Neural cell (in vitro differentiated cells): Measurements from ENCODE around the gene KLF18. TPM values are rescaled to one million over a fixed set of nuclear protein-coding genes. Genes with fewer than 3 reads are reported as not detected.
"Not testable (repeated sequence)": the region's sequence is repeated elsewhere in the genome, so short reads cannot be mapped to it uniquely, and the experiment has no call there.

Experiments used
- H2AFZ ChIP-seq: fragments of 200-600, 300-800 bp; sonication (generic), shearing (Covaris generic); 2 replicates; pipeline ENCODE4 v1.6.0; 2014; ENCODE audit warnings: low read depth, mild to moderate bottlenecking, antibody characterized with exemption, low read length, moderate library complexity
- H3F3A ChIP-seq: fragments of 200-600 bp; shearing (Covaris generic); 2 replicates; pipeline ENCODE4 v1.6.1; 2016; ENCODE audit warnings: mild to moderate bottlenecking, moderate library complexity, mixed read lengths, antibody characterized with exemption, low read length; ENCODE audit not compliant: insufficient read depth, poor library complexity, severe bottlenecking
- H3K27ac ChIP-seq: fragments of 200-600, 300-800 bp; sonication (generic), shearing (Covaris generic); 2 replicates; pipeline ENCODE4 v1.5.1; 2014; ENCODE audit warnings: mild to moderate bottlenecking, low read length, moderate library complexity
- H3K27me3 ChIP-seq: fragments of 300-800, 200-600 bp; sonication (generic), shearing (Covaris generic); 2 replicates; pipeline ENCODE4 v1.6.0; 2014; ENCODE audit warnings: mild to moderate bottlenecking, low read depth, low read length, moderate library complexity; ENCODE audit not compliant: insufficient read depth
- H3K36me3 ChIP-seq: fragments of 300-800, 200-600 bp; sonication (generic), shearing (Covaris generic); 2 replicates; pipeline ENCODE4 v1.5.1; 2014; ENCODE audit warnings: mild to moderate bottlenecking, antibody characterized with exemption, low read length, moderate library complexity; ENCODE audit not compliant: insufficient read depth
- H3K4me2 ChIP-seq: fragments of 300-800, 200-600 bp; sonication (generic), shearing (Covaris generic); 2 replicates; pipeline ENCODE4 v1.6.0; 2014; ENCODE audit warnings: mild to moderate bottlenecking, low read length
- H3K4me3 ChIP-seq: fragments of 300-800, 200-600 bp; sonication (generic), shearing (Covaris generic); 2 replicates; pipeline ENCODE4 v1.5.1; 2014; ENCODE audit warnings: mild to moderate bottlenecking, low read length, moderate library complexity
- H3K79me2 ChIP-seq: fragments of 200-600 bp; shearing (Covaris generic); replicated peaks from 2 replicates; pipeline ENCODE4 v1.6.0; 2014; ENCODE audit warnings: mild to moderate bottlenecking, low read length, moderate library complexity; ENCODE audit not compliant: insufficient read depth
- H3K9ac ChIP-seq: fragments of 300-800, 200-600 bp; sonication (generic), shearing (Covaris generic); 2 replicates; pipeline ENCODE4 v1.6.1; 2016; ENCODE audit warnings: mild to moderate bottlenecking, low read length, mixed read lengths
- H3K9me2 ChIP-seq: fragments of 200-600 bp; shearing (Covaris generic); 2 replicates; pipeline ENCODE4 v1.6.1; 2016; ENCODE audit warnings: mild to moderate bottlenecking, low read length, mixed read lengths; ENCODE audit not compliant: insufficient read depth
- H3K9me3 ChIP-seq: fragments of 200-600, 300-800 bp; sonication (generic), shearing (Covaris generic); 2 replicates; pipeline ENCODE4 v1.6.1; 2016; ENCODE audit warnings: mild to moderate bottlenecking, mixed run types, low read length, moderate library complexity, mixed read lengths
- H4K20me1 ChIP-seq: fragments of 200-600 bp; shearing (Covaris generic); 2 replicates; pipeline ENCODE4 v1.6.1; 2016; ENCODE audit warnings: mild to moderate bottlenecking, mixed run types; ENCODE audit not compliant: insufficient read depth
- CTCF ChIP-seq: fragments of 450-650 bp; IDR thresholded peaks from 2 replicates; pipeline ENCODE4 v1.5.1; 2014; ENCODE audit warnings: antibody characterized with exemption, mild to moderate bottlenecking, moderate library complexity; ENCODE audit not compliant: poor library complexity, severe bottlenecking
- EP300 ChIP-seq: fragments of 450-650 bp; conservative IDR thresholded peaks from 2 replicates; pipeline ENCODE4 v1.6.1; 2014; ENCODE audit warnings: antibody characterized with exemption, mild to moderate bottlenecking, moderate library complexity; ENCODE audit not compliant: poor library complexity, severe bottlenecking
- EZH2 ChIP-seq: fragments of 200-600, 300-800 bp; shearing (Covaris generic), sonication (generic); IDR thresholded peaks from 2 replicates; pipeline ENCODE4 v1.6.1; 2014; ENCODE audit warnings: antibody characterized with exemption, low read length, borderline replicate concordance, mild to moderate bottlenecking; ENCODE audit not compliant: insufficient read depth, poor library complexity, severe bottlenecking
- MXI1 ChIP-seq: fragments of 450-650 bp; conservative IDR thresholded peaks from 2 replicates; pipeline ENCODE4 v1.6.1; 2014; ENCODE audit warnings: antibody characterized with exemption, mild to moderate bottlenecking; ENCODE audit not compliant: poor library complexity, severe bottlenecking
- POLR2AphosphoS5 ChIP-seq: IDR thresholded peaks from 2 replicates; pipeline ENCODE4 v1.6.1; 2012
- RAD21 ChIP-seq: fragments of 450-650 bp; conservative IDR thresholded peaks from 2 replicates; pipeline ENCODE4 v1.6.1; 2014; ENCODE audit warnings: antibody characterized with exemption, mild to moderate bottlenecking, moderate library complexity
- REST ChIP-seq: IDR thresholded peaks from 2 replicates; pipeline ENCODE4 v1.6.1; 2012; ENCODE audit warnings: borderline replicate concordance
- SMC3 ChIP-seq: fragments of 450-650 bp; conservative IDR thresholded peaks from 2 replicates; pipeline ENCODE4 v1.6.1; 2014; ENCODE audit warnings: antibody characterized with exemption, mild to moderate bottlenecking, moderate library complexity; ENCODE audit not compliant: poor library complexity
- TAF1 ChIP-seq: IDR thresholded peaks from 2 replicates; pipeline ENCODE4 v1.6.1; 2012; ENCODE audit warnings: low read depth
- polyA plus RNA-seq: library from polyadenylated mRNA; depleted of rRNA; stranded (reverse); fragments of >200 nt; gene quantifications from 2 replicates; pipeline ENCODE4 v1.2.3, GENCODE V29; 2014

Gene KLF18
- polyA plus RNA-seq, 1 donor from 2014 or later = not detected

- Histone ChIP-seq H3K4me3 (no peak overlapping the region), H3K9me2 (no peaks in the 10 kb centered on the region), H2AFZ (no peak overlapping the region), H3K4me2 (no peak overlapping the region), H3K9me3 (no peaks in the 10 kb centered on the region), H3K27ac (no peak overlapping the region), H4K20me1 (no peaks in the 10 kb centered on the region), H3K27me3 (no peaks in the 10 kb centered on the region), H3K9ac (no peak overlapping the region), H3K79me2 (no peaks in the 10 kb centered on the region), H3F3A (no peaks in the 10 kb centered on the region), H3K36me3 (no peaks in the 10 kb centered on the region)
- TF ChIP-seq SMC3 (no peak), CTCF (no peak), EZH2 (no peak), MXI1 (no peak), REST (no peak), POLR2AphosphoS5 (no peak), TAF1 (no peak), EP300 (no peak)
Measured at GRCh38 chr1:44144962-44145756, 3.7 kb upstream of the KLF18 start.

GRCh38 chr1:44139565-44139964 is 1.9 kb downstream of the KLF18 start:
- H3K4me2 ChIP-seq, H3K36me3 ChIP-seq, H3K79me2 ChIP-seq, H3K27me3 ChIP-seq, H2AFZ ChIP-seq, H3K4me3 ChIP-seq, H3F3A ChIP-seq, H3K9me3 ChIP-seq, H3K27ac ChIP-seq, H3K9me2 ChIP-seq, H4K20me1 ChIP-seq, H3K9ac ChIP-seq: not testable (repeated sequence)

GRCh38 chr1:44138239-44138638 is 3.2 kb downstream of the KLF18 start:
- H3K79me2 ChIP-seq = no peaks in the 10 kb centered on the region
- no peaks in the 10 kb centered on the region for H3K36me3 ChIP-seq
- TF ChIP-seq REST (no peak), CTCF (no peak), EZH2 (no peak), RAD21 (no peak), TAF1 (no peak), POLR2AphosphoS5 (no peak), EP300 (no peak)
- H4K20me1 ChIP-seq = no peaks in the 10 kb centered on the region
- H3K27me3 ChIP-seq = no peaks in the 10 kb centered on the region
- H3K9ac ChIP-seq = no peak overlapping the region
- H3K9me3 ChIP-seq = no peaks in the 10 kb centered on the region
- H3K27ac ChIP-seq = no peak overlapping the region
- no peak overlapping the region for H2AFZ ChIP-seq
- H3K9me2 ChIP-seq = no peaks in the 10 kb centered on the region
- no peak overlapping the region for H3K4me3 ChIP-seq
- no peaks in the 10 kb centered on the region for H3F3A ChIP-seq
- H3K4me2 ChIP-seq = no peak overlapping the region
